ENCODE measurements around the gene IL18RAP. TPM values are rescaled to one million over a fixed set of nuclear protein-coding genes. Genes with fewer than 3 reads are reported as not detected.

Gene IL18RAP
- polyA plus RNA-seq, 1 donor from 2014 or later = not detected

GRCh38 chr2:102451968-102452367 is 29.0 kb downstream of the IL18RAP start:
- Histone ChIP-seq H3K9me3 (ENCODE audit: low read length) (no peaks in the 10 kb centered on the region), H3K9ac (ENCODE audit: low read length) (no peak overlapping the region), H3K4me3 (ENCODE audit: low read length) (no peak overlapping the region), H3K36me3 (ENCODE audit: insufficient read depth, low read length) (no peaks in the 10 kb centered on the region), H4K20me1 (ENCODE audit: insufficient read depth) (no peaks in the 10 kb centered on the region), H3K27me3 (ENCODE audit: insufficient read depth, low read depth, low read length) (no peaks in the 10 kb centered on the region), H3K9me2 (ENCODE audit: insufficient read depth, low read length) (no peaks in the 10 kb centered on the region), H3K27ac (ENCODE audit: low read length) (no peak overlapping the region), H3F3A (ENCODE audit: insufficient read depth, low read length, poor library complexity, severe bottlenecking) (no peaks in the 10 kb centered on the region), H3K4me2 (ENCODE audit: low read length) (no peak overlapping the region), H3K79me2 (replicated peaks; ENCODE audit: insufficient read depth, low read length) (no peaks in the 10 kb centered on the region), H2AFZ (ENCODE audit: low read depth, low read length) (no peak overlapping the region)
- TF ChIP-seq POLR2AphosphoS5 (IDR thresholded peaks at IDR 0.05) = no peak
- TF ChIP-seq SMC3 (conservative IDR thresholded peaks at IDR 0.05; ENCODE audit: poor library complexity) = no peak
- no peak for TF ChIP-seq EZH2 (IDR thresholded peaks at IDR 0.05; ENCODE audit: borderline replicate concordance, insufficient read depth, low read length, poor library complexity, severe bottlenecking)
- TF ChIP-seq MXI1 (conservative IDR thresholded peaks at IDR 0.05; ENCODE audit: poor library complexity, severe bottlenecking) = no peak
- TF ChIP-seq, protein P1, sequence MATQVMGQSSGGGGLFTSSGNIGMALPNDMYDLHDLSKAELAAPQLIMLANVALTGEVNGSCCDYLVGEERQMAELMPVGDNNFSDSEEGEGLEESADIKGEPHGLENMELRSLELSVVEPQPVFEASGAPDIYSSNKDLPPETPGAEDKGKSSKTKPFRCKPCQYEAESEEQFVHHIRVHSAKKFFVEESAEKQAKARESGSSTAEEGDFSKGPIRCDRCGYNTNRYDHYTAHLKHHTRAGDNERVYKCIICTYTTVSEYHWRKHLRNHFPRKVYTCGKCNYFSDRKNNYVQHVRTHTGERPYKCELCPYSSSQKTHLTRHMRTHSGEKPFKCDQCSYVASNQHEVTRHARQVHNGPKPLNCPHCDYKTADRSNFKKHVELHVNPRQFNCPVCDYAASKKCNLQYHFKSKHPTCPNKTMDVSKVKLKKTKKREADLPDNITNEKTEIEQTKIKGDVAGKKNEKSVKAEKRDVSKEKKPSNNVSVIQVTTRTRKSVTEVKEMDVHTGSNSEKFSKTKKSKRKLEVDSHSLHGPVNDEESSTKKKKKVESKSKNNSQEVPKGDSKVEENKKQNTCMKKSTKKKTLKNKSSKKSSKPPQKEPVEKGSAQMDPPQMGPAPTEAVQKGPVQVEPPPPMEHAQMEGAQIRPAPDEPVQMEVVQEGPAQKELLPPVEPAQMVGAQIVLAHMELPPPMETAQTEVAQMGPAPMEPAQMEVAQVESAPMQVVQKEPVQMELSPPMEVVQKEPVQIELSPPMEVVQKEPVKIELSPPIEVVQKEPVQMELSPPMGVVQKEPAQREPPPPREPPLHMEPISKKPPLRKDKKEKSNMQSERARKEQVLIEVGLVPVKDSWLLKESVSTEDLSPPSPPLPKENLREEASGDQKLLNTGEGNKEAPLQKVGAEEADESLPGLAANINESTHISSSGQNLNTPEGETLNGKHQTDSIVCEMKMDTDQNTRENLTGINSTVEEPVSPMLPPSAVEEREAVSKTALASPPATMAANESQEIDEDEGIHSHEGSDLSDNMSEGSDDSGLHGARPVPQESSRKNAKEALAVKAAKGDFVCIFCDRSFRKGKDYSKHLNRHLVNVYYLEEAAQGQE (IDR thresholded peaks at IDR 0.05; ENCODE audit: borderline replicate concordance) = no peak
- no peak for TF ChIP-seq EP300 (conservative IDR thresholded peaks at IDR 0.05; ENCODE audit: poor library complexity, severe bottlenecking)
- TF ChIP-seq CTCF (IDR thresholded peaks at IDR 0.05; ENCODE audit: poor library complexity, severe bottlenecking) = no peak
- TF ChIP-seq TAF1 (IDR thresholded peaks at IDR 0.05; ENCODE audit: low read depth) = no peak
- TF ChIP-seq RAD21 (conservative IDR thresholded peaks at IDR 0.05) = no peak

DNA sequence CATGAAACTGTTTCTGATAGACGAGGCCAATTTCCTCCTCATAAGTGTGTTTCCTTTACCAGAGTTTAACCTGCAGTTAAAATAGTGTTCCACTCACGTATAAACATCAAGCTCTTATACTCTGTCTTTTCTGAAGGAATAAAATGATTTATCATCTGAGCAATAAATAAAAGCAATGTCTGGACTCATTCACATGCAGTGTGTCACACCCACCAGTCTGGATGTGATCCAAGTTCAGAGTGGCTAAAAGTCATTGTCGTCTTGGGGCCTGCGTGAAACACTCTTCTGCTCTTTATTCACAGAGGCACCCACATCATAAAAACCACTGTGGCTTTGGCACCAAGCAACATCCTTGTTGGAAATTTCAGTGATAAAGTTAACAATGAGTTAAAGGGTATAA is 30.5 kb downstream of the IL18RAP start:
- Histone ChIP-seq H4K20me1 (ENCODE audit: insufficient read depth) (no peaks in the 10 kb centered on the region), H3K4me2 (ENCODE audit: low read length) (no peak overlapping the region), H3F3A (ENCODE audit: insufficient read depth, low read length, poor library complexity, severe bottlenecking) (no peaks in the 10 kb centered on the region), H3K4me3 (ENCODE audit: low read length) (no peak overlapping the region), H3K27ac (ENCODE audit: low read length) (no peak overlapping the region), H3K9me3 (ENCODE audit: low read length) (no peaks in the 10 kb centered on the region), H3K79me2 (replicated peaks; ENCODE audit: insufficient read depth, low read length) (no peaks in the 10 kb centered on the region), H3K36me3 (ENCODE audit: insufficient read depth, low read length) (no peaks in the 10 kb centered on the region), H3K9me2 (ENCODE audit: insufficient read depth, low read length) (no peaks in the 10 kb centered on the region), H2AFZ (ENCODE audit: low read depth, low read length) (no peak overlapping the region), H3K9ac (ENCODE audit: low read length) (no peak overlapping the region), H3K27me3 (ENCODE audit: insufficient read depth, low read depth, low read length) (no peaks in the 10 kb centered on the region)
- TF ChIP-seq, protein P1 (IDR thresholded peaks at IDR 0.05; ENCODE audit: borderline replicate concordance) = no peak
- TF ChIP-seq MXI1 (conservative IDR thresholded peaks at IDR 0.05; ENCODE audit: poor library complexity, severe bottlenecking) (no peak), EP300 (conservative IDR thresholded peaks at IDR 0.05; ENCODE audit: poor library complexity, severe bottlenecking) (no peak), TAF1 (IDR thresholded peaks at IDR 0.05; ENCODE audit: low read depth) (no peak), CTCF (IDR thresholded peaks at IDR 0.05; ENCODE audit: poor library complexity, severe bottlenecking) (no peak), RAD21 (conservative IDR thresholded peaks at IDR 0.05) (no peak), EZH2 (IDR thresholded peaks at IDR 0.05; ENCODE audit: borderline replicate concordance, insufficient read depth, low read length, poor library complexity, severe bottlenecking) (no peak), POLR2AphosphoS5 (IDR thresholded peaks at IDR 0.05) (no peak), SMC3 (conservative IDR thresholded peaks at IDR 0.05; ENCODE audit: poor library complexity) (no peak)

Measured in neural cell (in vitro differentiated cells).